ENCODE results near the gene CFAP100. TPM values are rescaled to one million over a fixed set of nuclear protein-coding genes. Genes with fewer than 3 reads are reported as not detected.

CFAP100 gene
- total and polyA plus RNA-seq, 9 of the 15 experiments (the other 6 are each of a cell fraction or from before 2014, with no cell fraction given): not detected

DNA sequence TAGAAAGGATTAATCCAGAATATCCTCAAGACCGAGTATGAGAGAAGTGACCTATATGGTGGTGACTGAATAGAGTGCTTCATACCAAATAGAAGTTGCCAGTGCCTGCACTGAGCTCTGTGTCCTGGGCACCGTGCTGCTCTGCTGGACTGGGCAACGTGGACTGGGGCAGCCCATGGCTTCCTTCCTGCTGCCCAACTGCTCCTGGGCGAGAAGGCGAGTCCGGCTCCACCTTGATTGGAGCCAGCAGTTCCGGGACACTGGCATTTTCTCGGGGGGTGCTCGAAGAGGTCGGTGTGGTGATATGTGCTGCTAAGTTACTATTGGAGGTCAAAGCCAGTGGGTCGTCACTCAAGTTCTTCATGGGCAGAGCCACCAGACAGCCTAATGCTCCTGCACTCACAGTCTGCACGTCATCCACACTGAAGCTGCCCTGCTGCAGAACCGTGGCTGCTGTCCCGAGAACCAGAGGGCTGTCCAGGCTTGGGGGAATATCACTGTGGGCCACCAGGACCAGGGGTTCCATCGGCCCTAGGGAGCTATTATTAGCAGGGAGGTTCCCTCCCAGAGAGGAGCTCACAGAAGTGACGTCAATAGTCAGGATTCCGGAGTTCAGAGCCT is 66.9 kb downstream of the CFAP100 start:
- no peaks in the 10 kb centered on the region for H3K9me3 ChIP-seq (replicated peaks; ENCODE audit: control insufficient read depth, insufficient read depth, low read depth, low read length)
- FAIRE-seq: no peak
- BruUV-seq (replicated peaks): no TSS peak
- no peak overlapping the region for H2AFZ ChIP-seq (ENCODE audit: low read depth, low read length)
- no peak overlapping the region for H3K9ac ChIP-seq (ENCODE audit: insufficient read depth in 1 of 2, low read depth in 2 of 2, low read length in 2 of 2)
- no peaks in the 10 kb centered on the region for H3K27me3 ChIP-seq (ENCODE audit: control insufficient read depth in 2 of 2, insufficient read depth in 2 of 2, low read length in 2 of 2)
- no peak for DNase-seq (ENCODE audit: extremely low read depth in 1 of 4, low spot score in 3 of 4)
- TF ChIP-seq ZNF436 (CRISPR knock-in tag; IDR thresholded peaks at IDR 0.05) (no peak), MLX (CRISPR knock-in tag; conservative IDR thresholded peaks at IDR 0.05) (no peak), RBM14 (IDR thresholded peaks at IDR 0.05; ENCODE audit: borderline replicate concordance, insufficient read depth, low read depth, low read length) (no peak), NFIC (IDR thresholded peaks at IDR 0.05) (no peak), GATA2 (CRISPR knock-in tag; IDR thresholded peaks at IDR 0.05) (no peak), ETV6 (IDR thresholded peaks at IDR 0.05; ENCODE audit: borderline replicate concordance in 1 of 2, low read depth in 2 of 2, low read length in 1 of 2) (no peak), ETV6 (CRISPR knock-in tag; IDR thresholded peaks at IDR 0.05; ENCODE audit: borderline replicate concordance) (no peak), BRCA1 (IDR thresholded peaks at IDR 0.05) (no peak), BRCA1 (CRISPR knock-in tag; IDR thresholded peaks at IDR 0.05) (no peak), SLC30A9 (CRISPR knock-in tag; IDR thresholded peaks at IDR 0.05) (no peak), NR2C2 (CRISPR knock-in tag; IDR thresholded peaks at IDR 0.05) (no peak), NR2C2 (tag; IDR thresholded peaks at IDR 0.05) (no peak), PRMT5 (CRISPR knock-in tag; IDR thresholded peaks at IDR 0.05) (no peak)
- TF ChIP-seq, protein P1, sequence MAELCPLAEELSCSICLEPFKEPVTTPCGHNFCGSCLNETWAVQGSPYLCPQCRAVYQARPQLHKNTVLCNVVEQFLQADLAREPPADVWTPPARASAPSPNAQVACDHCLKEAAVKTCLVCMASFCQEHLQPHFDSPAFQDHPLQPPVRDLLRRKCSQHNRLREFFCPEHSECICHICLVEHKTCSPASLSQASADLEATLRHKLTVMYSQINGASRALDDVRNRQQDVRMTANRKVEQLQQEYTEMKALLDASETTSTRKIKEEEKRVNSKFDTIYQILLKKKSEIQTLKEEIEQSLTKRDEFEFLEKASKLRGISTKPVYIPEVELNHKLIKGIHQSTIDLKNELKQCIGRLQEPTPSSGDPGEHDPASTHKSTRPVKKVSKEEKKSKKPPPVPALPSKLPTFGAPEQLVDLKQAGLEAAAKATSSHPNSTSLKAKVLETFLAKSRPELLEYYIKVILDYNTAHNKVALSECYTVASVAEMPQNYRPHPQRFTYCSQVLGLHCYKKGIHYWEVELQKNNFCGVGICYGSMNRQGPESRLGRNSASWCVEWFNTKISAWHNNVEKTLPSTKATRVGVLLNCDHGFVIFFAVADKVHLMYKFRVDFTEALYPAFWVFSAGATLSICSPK (IDR thresholded peaks at IDR 0.05; ENCODE audit: borderline replicate concordance): no peak
- in situ Hi-C loops (cut with MboI): no loop called here
- CTCF ChIA-PET (ENCODE audit: low intra/inter-chr PET ratio): no interaction called here
- H3K4me3 ChIP-seq: no peak overlapping the region
- 89% methylated on average over 12 of the region's 17 CpGs for WGBS (ENCODE audit: insufficient coverage, low coverage, missing lambda C conversion rate)
- ATAC-seq: no peak
- H3K9me1 ChIP-seq (ENCODE audit: control insufficient read depth, insufficient read depth, low read length): no peaks in the 10 kb centered on the region
- POLR2A ChIA-PET: no interaction called here
- no peaks in the 10 kb centered on the region for H3K4me1 ChIP-seq (replicated peaks in 1 of 2; ENCODE audit: control insufficient read depth in 2 of 2, insufficient read depth in 2 of 2, low read length in 2 of 2)
- no peak overlapping the region for H3K27ac ChIP-seq (ENCODE audit: extremely low read depth, low read depth, low read length)
- peaks cover 88% of the 10 kb centered on the region for H3K36me3 ChIP-seq (ENCODE audit: control insufficient read depth, insufficient read depth, low read length)
- intact Hi-C loops (cut with micrococcal nuclease): no loop called here
- H3K79me2 ChIP-seq (ENCODE audit: control insufficient read depth, insufficient read depth, low read length): no peaks in the 10 kb centered on the region; the same call in 2 of the 3 replicates
- H4K20me1 ChIP-seq (replicated peaks; ENCODE audit: control insufficient read depth, insufficient read depth, low read length): no peaks in the 10 kb centered on the region
- no peak overlapping the region for H3K4me2 ChIP-seq (ENCODE audit: insufficient read depth, low read length)

Data from K562 (cell line).